ENCODE data around the gene COX19. TPM values are rescaled to one million over a fixed set of nuclear protein-coding genes. Genes with fewer than 3 reads are reported as not detected.

COX19 gene
- total RNA-seq, 1 donor from 2014 or later = 14.3 TPM

GRCh38 chr7:1016577-1017531 lies 41.5 kb upstream of the COX19 start:
- Mint-ChIP-seq H3K36me3 (ENCODE audit: low read depth) (peaks cover 7% of the 10 kb centered on the region), H3K4me1 (ENCODE audit: low read depth) (peaks cover 5% of the 10 kb centered on the region), H3K27me3 (ENCODE audit: insufficient read depth) (no peaks in the 10 kb centered on the region), H3K27ac (no peak overlapping the region), H3K9me3 (no peaks in the 10 kb centered on the region), H3K4me3 (no peak overlapping the region)
- no peak for DNase-seq (ENCODE audit: low spot score)
- intact Hi-C loops (cut with micrococcal nuclease) = no loop called here

DNA sequence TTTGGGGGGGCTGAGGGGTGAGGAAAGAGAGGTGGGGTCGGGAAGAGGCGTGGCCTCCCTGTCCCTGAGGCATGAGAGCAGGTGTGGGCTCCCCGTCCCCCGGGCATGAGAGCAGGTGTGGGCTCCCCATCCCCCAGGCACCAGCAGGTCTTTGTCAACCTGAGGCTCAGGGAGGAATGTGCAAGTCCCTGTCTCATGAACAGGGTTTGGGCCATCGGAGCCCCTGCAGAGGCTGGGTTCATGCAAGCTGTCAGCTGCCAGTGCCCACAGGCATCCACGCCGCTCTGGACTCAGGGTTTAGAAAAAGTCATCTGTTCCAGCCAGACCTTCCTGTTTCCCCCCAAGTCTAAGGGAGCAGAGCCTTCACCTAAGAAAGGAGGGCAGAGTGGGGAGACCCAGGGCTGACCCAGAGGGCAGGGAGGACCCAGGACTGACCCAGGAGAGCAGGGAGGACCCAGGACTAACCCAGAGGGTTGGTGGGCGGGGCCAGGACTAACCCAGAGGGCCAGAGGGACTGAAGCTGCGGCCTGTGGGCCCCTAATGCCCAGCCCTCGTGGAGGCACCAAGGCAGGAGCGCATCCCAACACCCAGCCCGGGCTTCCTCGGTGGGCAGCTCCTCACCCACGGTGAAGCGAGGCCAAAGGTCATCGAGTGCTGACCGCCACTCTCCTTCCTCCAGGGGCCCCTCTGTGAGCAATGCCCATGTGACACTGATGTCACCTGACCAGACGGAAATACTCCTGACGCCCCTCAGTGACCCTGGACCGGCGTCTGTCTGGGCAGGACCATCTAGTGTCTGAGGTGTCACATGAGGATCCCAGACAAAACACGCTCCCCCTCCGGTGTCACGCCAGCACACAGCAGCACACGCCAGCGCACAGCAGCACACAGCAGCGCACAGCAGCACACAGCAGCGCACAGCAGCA lies 40.1 kb upstream of the COX19 start:
- no peak overlapping the region for H3K4me3 Mint-ChIP-seq
- H3K4me1 Mint-ChIP-seq (ENCODE audit: low read depth) = peaks cover 12% of the 10 kb centered on the region
- H3K36me3 Mint-ChIP-seq (ENCODE audit: low read depth) = peaks cover 1% of the 10 kb centered on the region
- no peak overlapping the region for H3K27ac Mint-ChIP-seq
- H3K27me3 Mint-ChIP-seq (ENCODE audit: insufficient read depth) = no peaks in the 10 kb centered on the region
- peaks cover 4% of the 10 kb centered on the region for H3K9me3 Mint-ChIP-seq
- no peak for DNase-seq (ENCODE audit: low spot score)
- intact Hi-C loops (cut with micrococcal nuclease) = no loop called here

GRCh38 chr7:1014681-1015080 lies 39.3 kb upstream of the COX19 start:
- H3K4me1 Mint-ChIP-seq (ENCODE audit: low read depth) = peaks cover 12% of the 10 kb centered on the region
- H3K36me3 Mint-ChIP-seq (ENCODE audit: low read depth) = peaks cover 1% of the 10 kb centered on the region
- intact Hi-C loops (cut with micrococcal nuclease) = no loop called here
- no peak for DNase-seq (ENCODE audit: low spot score)
- H3K4me3 Mint-ChIP-seq = no peak overlapping the region
- no peaks in the 10 kb centered on the region for H3K27me3 Mint-ChIP-seq (ENCODE audit: insufficient read depth)
- H3K27ac Mint-ChIP-seq = no peak overlapping the region
- H3K9me3 Mint-ChIP-seq = peaks cover 4% of the 10 kb centered on the region

DNA sequence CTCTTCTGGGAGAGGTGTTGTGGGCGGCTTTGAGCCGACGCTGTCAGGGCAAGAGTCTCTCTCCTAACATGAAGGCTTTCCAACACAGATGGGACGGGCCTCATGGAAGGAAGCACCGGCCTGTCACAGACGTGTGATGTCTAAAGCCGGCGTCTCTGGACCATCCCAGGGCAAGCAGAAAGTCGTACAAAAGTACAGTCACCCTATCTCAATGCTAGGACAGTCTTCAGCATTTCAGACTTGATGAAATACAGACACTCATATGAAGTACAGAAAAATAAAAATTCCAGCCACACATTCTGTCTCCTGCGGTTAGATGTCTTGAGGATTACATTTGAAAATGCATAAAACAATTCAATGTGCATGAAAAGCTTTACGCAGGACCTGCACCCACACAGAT lies 38.2 kb upstream of the COX19 start:
- DNase-seq (ENCODE audit: low spot score) = no peak
- no peak overlapping the region for H3K27ac Mint-ChIP-seq
- peaks cover 1% of the 10 kb centered on the region for H3K36me3 Mint-ChIP-seq (ENCODE audit: low read depth)
- peaks cover 4% of the 10 kb centered on the region for H3K9me3 Mint-ChIP-seq
- H3K27me3 Mint-ChIP-seq (ENCODE audit: insufficient read depth) = no peaks in the 10 kb centered on the region
- H3K4me3 Mint-ChIP-seq = no peak overlapping the region
- H3K4me1 Mint-ChIP-seq (ENCODE audit: low read depth) = peaks cover 12% of the 10 kb centered on the region
- intact Hi-C loops (cut with micrococcal nuclease) = no loop called here

- Mint-ChIP-seq H3K27ac (no peak overlapping the region), H3K27me3 (ENCODE audit: insufficient read depth) (no peaks in the 10 kb centered on the region), H3K9me3 (peaks cover 4% of the 10 kb centered on the region), H3K4me3 (no peak overlapping the region), H3K4me1 (ENCODE audit: low read depth) (peaks cover 7% of the 10 kb centered on the region), H3K36me3 (ENCODE audit: low read depth) (no peaks in the 10 kb centered on the region)
- intact Hi-C loops (cut with micrococcal nuclease) = no loop called here
- no peak for DNase-seq (ENCODE audit: low spot score)
Observed at GRCh38 chr7:1012716-1013095, 37.4 kb upstream of the COX19 start.

- H3K27ac Mint-ChIP-seq = no peak overlapping the region
- intact Hi-C loops (cut with micrococcal nuclease) = no loop called here
- no peak for DNase-seq (ENCODE audit: low spot score)
- peaks cover 7% of the 10 kb centered on the region for H3K4me1 Mint-ChIP-seq (ENCODE audit: low read depth)
- H3K4me3 Mint-ChIP-seq = no peak overlapping the region
- no peaks in the 10 kb centered on the region for H3K36me3 Mint-ChIP-seq (ENCODE audit: low read depth)
- H3K9me3 Mint-ChIP-seq = peaks cover 4% of the 10 kb centered on the region
- no peaks in the 10 kb centered on the region for H3K27me3 Mint-ChIP-seq (ENCODE audit: insufficient read depth)
Observed at GRCh38 chr7:1012004-1012715, 36.8 kb upstream of the COX19 start.

DNA sequence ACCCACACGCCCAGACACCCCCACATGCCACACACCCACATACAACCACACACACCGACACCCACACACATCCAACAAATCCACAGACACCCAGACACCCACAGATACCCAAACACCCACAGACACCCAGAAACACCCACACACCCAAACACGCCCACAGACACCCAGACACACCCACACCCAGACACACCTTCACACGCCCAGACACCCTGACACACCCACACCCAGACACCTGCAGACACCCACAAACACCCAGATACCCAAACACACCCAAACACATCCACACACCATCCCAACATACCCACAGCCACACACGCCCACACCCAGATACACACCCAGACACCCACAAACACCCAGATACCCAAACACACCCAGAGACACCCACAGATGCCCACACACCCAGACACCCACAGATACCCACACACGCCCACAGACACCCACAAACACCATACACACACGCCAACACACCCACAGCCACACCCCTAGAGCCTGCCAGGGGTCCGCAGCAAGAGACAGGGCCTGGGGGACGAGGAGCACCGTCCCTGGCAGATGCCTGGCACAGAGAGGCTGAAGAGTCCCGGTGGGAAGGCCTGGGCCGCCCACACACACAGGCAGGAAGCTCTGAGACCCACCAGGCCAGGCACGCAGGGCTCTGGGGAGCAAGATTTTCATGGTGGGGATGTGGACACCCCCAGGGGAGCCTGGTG lies 36.1 kb upstream of the COX19 start:
- no peak for DNase-seq (ENCODE audit: low spot score)
- H3K36me3 Mint-ChIP-seq (ENCODE audit: low read depth) = no peaks in the 10 kb centered on the region
- H3K27me3 Mint-ChIP-seq (ENCODE audit: insufficient read depth) = no peaks in the 10 kb centered on the region
- peaks cover 4% of the 10 kb centered on the region for H3K9me3 Mint-ChIP-seq
- peaks cover 7% of the 10 kb centered on the region for H3K4me1 Mint-ChIP-seq (ENCODE audit: low read depth)
- no peak overlapping the region for H3K4me3 Mint-ChIP-seq
- peak overlapping the region; percentile 84 for H3K27ac Mint-ChIP-seq
- intact Hi-C loops (cut with micrococcal nuclease) = no loop called here

DNA sequence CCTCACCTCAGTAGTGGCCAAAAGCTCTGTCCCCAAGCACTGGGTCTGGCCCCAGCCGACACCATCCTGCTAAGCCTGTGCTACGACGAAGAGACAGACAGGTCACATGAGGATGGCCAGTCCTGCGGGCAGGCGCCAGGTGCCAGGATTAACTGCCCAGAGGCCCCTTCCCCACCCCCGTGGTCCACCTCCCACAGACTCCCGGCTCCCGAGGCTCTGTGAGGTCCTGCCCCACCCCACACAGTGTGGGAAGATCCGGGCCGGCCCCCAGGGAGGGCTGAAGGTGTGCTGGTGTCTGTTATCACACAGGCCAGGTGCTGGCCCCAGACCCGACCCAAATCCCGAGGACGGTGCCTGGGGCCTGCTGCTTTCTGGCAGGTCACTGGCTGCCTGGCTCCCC lies 34.9 kb upstream of the COX19 start:
- intact Hi-C loops (cut with micrococcal nuclease) = no loop called here
- Mint-ChIP-seq H3K4me1 (ENCODE audit: low read depth) (peaks cover 7% of the 10 kb centered on the region), H3K9me3 (peaks cover 4% of the 10 kb centered on the region), H3K36me3 (ENCODE audit: low read depth) (peaks cover 3% of the 10 kb centered on the region), H3K4me3 (no peak overlapping the region), H3K27ac (no peak overlapping the region), H3K27me3 (ENCODE audit: insufficient read depth) (no peaks in the 10 kb centered on the region)
- DNase-seq (ENCODE audit: low spot score) = no peak

- Mint-ChIP-seq H3K4me3 (no peak overlapping the region), H3K27me3 (ENCODE audit: insufficient read depth) (no peaks in the 10 kb centered on the region), H3K27ac (no peak overlapping the region), H3K4me1 (ENCODE audit: low read depth) (peaks cover 7% of the 10 kb centered on the region), H3K9me3 (peaks cover 4% of the 10 kb centered on the region), H3K36me3 (ENCODE audit: low read depth) (peaks cover 3% of the 10 kb centered on the region)
- DNase-seq (ENCODE audit: low spot score) = no peak
- intact Hi-C loops (cut with micrococcal nuclease) = no loop called here
Observed at GRCh38 chr7:1009747-1010146, 34.4 kb upstream of the COX19 start.

- DNase-seq (ENCODE audit: low spot score) = no peak
- Mint-ChIP-seq H3K4me1 (ENCODE audit: low read depth) (peaks cover 7% of the 10 kb centered on the region), H3K4me3 (no peak overlapping the region), H3K27ac (no peak overlapping the region), H3K27me3 (ENCODE audit: insufficient read depth) (no peaks in the 10 kb centered on the region), H3K9me3 (peaks cover 4% of the 10 kb centered on the region), H3K36me3 (ENCODE audit: low read depth) (peaks cover 3% of the 10 kb centered on the region)
- intact Hi-C loops (cut with micrococcal nuclease) = no loop called here
Observed at GRCh38 chr7:1008733-1009363, 33.5 kb upstream of the COX19 start.

- H3K27me3 Mint-ChIP-seq (ENCODE audit: insufficient read depth) = no peaks in the 10 kb centered on the region
- H3K9me3 Mint-ChIP-seq = peaks cover 4% of the 10 kb centered on the region
- H3K4me3 Mint-ChIP-seq = no peak overlapping the region
Observed at GRCh38 chr7:1007901-1008300, 32.6 kb upstream of the COX19 start.

DNA sequence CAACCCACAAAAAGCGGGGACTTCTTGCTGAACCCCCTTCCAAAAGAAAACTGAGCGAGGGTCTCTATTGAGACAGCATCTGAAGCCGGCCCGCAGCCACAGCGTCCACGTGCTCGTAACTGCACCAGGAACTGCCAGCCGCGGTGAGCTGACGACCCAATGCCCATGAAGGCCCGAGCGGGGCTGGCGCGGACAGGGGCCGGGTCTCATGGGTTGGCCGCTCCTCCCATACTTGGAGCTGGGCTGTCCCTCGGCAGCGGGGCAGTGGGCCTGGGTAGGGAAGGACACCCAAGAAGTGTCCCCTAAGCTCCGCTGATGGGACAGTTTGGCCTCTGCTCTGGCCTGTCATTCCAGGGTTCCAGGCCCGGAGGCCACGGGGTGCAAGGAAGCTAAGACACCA lies 30.0 kb upstream of the COX19 start:
- intact Hi-C loops (cut with micrococcal nuclease) = no loop called here
- H3K4me1 Mint-ChIP-seq (ENCODE audit: low read depth) = no peaks in the 10 kb centered on the region
- peaks cover 3% of the 10 kb centered on the region for H3K36me3 Mint-ChIP-seq (ENCODE audit: low read depth)

More at GRCh38 chr7:1007901-1008300, 32.6 kb upstream of the COX19 start:
- H3K27ac Mint-ChIP-seq = no peak overlapping the region
- intact Hi-C loops (cut with micrococcal nuclease) = no loop called here
- H3K36me3 Mint-ChIP-seq (ENCODE audit: low read depth) = peaks cover 3% of the 10 kb centered on the region
- H3K4me1 Mint-ChIP-seq (ENCODE audit: low read depth) = peaks cover 7% of the 10 kb centered on the region
- no peak for DNase-seq (ENCODE audit: low spot score)

More for the DNA sequence above, 30.0 kb upstream of the COX19 start:
- Mint-ChIP-seq H3K4me3 (no peak overlapping the region), H3K27me3 (ENCODE audit: insufficient read depth) (no peaks in the 10 kb centered on the region), H3K9me3 (no peaks in the 10 kb centered on the region), H3K27ac (no peak overlapping the region)
- DNase-seq (ENCODE audit: low spot score) = no peak
